B cell (primary cell): ENCODE results near the gene STX8. TPM values are rescaled to one million over a fixed set of nuclear protein-coding genes. Genes with fewer than 3 reads are reported as not detected.

Source experiments
- ATAC-seq: fragments of 200-7000 bp; cut with Tn5 transposase; one replicate; pipeline ENCODE4 v1.10.0; 2021; ENCODE audit warnings: low read depth, mild to moderate bottlenecking, moderate number of reproducible peaks, moderate library complexity
- CTCF ChIA-PET: fragments of 350-600 bp; sonication (Branson Sonifier 250); formaldehyde crosslinking; loops from one replicate; lab custom pipeline; 2021; ENCODE audit warnings: antibody characterized with exemption, inconsistent platforms; lab: Charles Lee
- POLR2A ChIA-PET: fragments of 350-600 bp; sonication (Branson Sonifier 250); formaldehyde crosslinking; loops from one replicate; lab custom pipeline; 2021; ENCODE audit warnings: antibody characterized with exemption; lab: Charles Lee
- DNase-seq: peaks from one replicate; pipeline ENCODE4 v3.0.0; 2013
- H2AFZ ChIP-seq: 2 replicates; pipeline ENCODE4 v1.6.1; 2012; ENCODE audit warnings: mild to moderate bottlenecking, low read depth, low read length; ENCODE audit not compliant: insufficient read depth, poor library complexity, severe bottlenecking
- H3K27ac ChIP-seq, 2 donors: 1 replicate in 1 of 2; 2 replicates in 1 of 2; pipeline ENCODE4 v1.5.1; 2012 to 2013; ENCODE audit warnings: low read length in 2 of 2, mild to moderate bottlenecking in 2 of 2, moderate library complexity in 1 of 2
- H3K27me3 ChIP-seq, 4 experiments: fragments of 200-600 bp in 1 of 4; sonication (generic) in 1 of 4; replicated peaks in 1 of 4; 1 replicate in 2 of 4; 2 replicates in 2 of 4; pipeline versions ENCODE4 v1.6.1 to v1.7.0; 2013 to 2016; ENCODE audit warnings: low read length in 3 of 4, mild to moderate bottlenecking in 2 of 4, mixed read lengths in 1 of 4, moderate library complexity in 1 of 4; ENCODE audit not compliant: insufficient read depth in 4 of 4, control insufficient read depth in 3 of 4; ENCODE audit errors: control extremely low read depth in 1 of 4
- H3K36me3 ChIP-seq, 2 experiments: replicated peaks in 1 of 2; 1 replicate in 1 of 2; 2 replicates in 1 of 2; pipeline versions ENCODE4 v1.6.1 to v1.7.1; 2013; ENCODE audit warnings: low read length in 1 of 2; ENCODE audit not compliant: insufficient read depth in 2 of 2, control insufficient read depth in 1 of 2; ENCODE audit errors: control extremely low read depth in 1 of 2, extremely low read depth in 1 of 2
- H3K4me1 ChIP-seq, 2 donors: fragments of 200-600 bp in 1 of 2; sonication (generic) in 1 of 2; 1 replicate in 1 of 2; 2 replicates in 1 of 2; pipeline versions ENCODE4 v1.5.1 to v1.6.1; 2013 to 2017; ENCODE audit warnings: low read length in 2 of 2; ENCODE audit not compliant: control insufficient read depth in 2 of 2, insufficient read depth in 2 of 2
- H3K4me2 ChIP-seq: replicated peaks from 2 replicates; pipeline ENCODE3; 2012; ENCODE audit warnings: mild to moderate bottlenecking, low read depth, low read length; ENCODE audit not compliant: poor library complexity, severe bottlenecking
- H3K4me3 ChIP-seq, 5 experiments: fragments of 200-600 bp in 1 of 5; sonication (generic) in 1 of 5; 1 replicate in 3 of 5; 2 replicates in 2 of 5; pipeline versions ENCODE4 v1.5.1 to v1.7.0; 2011 to 2016; ENCODE audit warnings: low read length in 4 of 5, mild to moderate bottlenecking in 4 of 5, low read depth in 2 of 5, control low read depth in 1 of 5, moderate library complexity in 1 of 5; ENCODE audit not compliant: insufficient read depth in 1 of 5; ENCODE audit errors: control extremely low read depth in 1 of 5, extremely low read depth in 1 of 5
- H3K79me2 ChIP-seq: fragments of 200-600 bp; sonication (generic); one replicate; pipeline ENCODE4 v1.6.0; 2016; ENCODE audit warnings: low read length; ENCODE audit not compliant: control insufficient read depth, insufficient read depth
- H3K9ac ChIP-seq: fragments of 200-600 bp; sonication (generic); 2 replicates; pipeline ENCODE4 v1.6.1; 2017; ENCODE audit warnings: mild to moderate bottlenecking, low read length, moderate library complexity
- H3K9me3 ChIP-seq, 3 donors: one replicate each; pipeline versions ENCODE4 v1.6.1 to v1.7.1; 2013; ENCODE audit warnings: low read length in 2 of 3; ENCODE audit not compliant: control insufficient read depth in 2 of 3, insufficient read depth in 1 of 3; ENCODE audit errors: control extremely low read depth in 1 of 3
- H4K20me1 ChIP-seq: 2 replicates; pipeline ENCODE4 v1.6.0; 2012; ENCODE audit warnings: mild to moderate bottlenecking, low read length; ENCODE audit not compliant: insufficient read depth, control insufficient read depth, poor library complexity, severe bottlenecking
- H3K27ac Mint-ChIP-seq: one replicate; pipeline ENCODE4 v1.8.0; 2021; ENCODE audit warnings: mixed read lengths
- H3K27me3 Mint-ChIP-seq: one replicate; pipeline ENCODE4 v1.8.0; 2021; ENCODE audit warnings: mixed read lengths
- H3K4me1 Mint-ChIP-seq: one replicate; pipeline ENCODE4 v1.8.0; 2021; ENCODE audit warnings: mixed read lengths
- H3K4me3 Mint-ChIP-seq: one replicate; pipeline ENCODE4 v1.8.0; 2021; ENCODE audit warnings: mixed read lengths
- H3K9me3 Mint-ChIP-seq: one replicate; pipeline ENCODE4 v1.8.0; 2022; ENCODE audit warnings: mixed read lengths; ENCODE audit not compliant: insufficient read depth
- CTCF ChIP-seq: fragments of 200-600 bp; IDR thresholded peaks from one replicate; pipeline ENCODE4 v1.8.0; 2022; ENCODE audit warnings: antibody characterized with exemption, mild to moderate bottlenecking
- EZH2 ChIP-seq: IDR thresholded peaks from 2 replicates; pipeline ENCODE4 v1.6.1; 2012; ENCODE audit warnings: borderline replicate concordance, low read depth, mild to moderate bottlenecking, moderate library complexity, low read length; ENCODE audit not compliant: insufficient read depth, poor library complexity, severe bottlenecking
- WGBS: methylation state at CpG from one replicate; pipeline ENCODE4 v1.1.5; 2013; ENCODE audit warnings: missing lambda C conversion rate; ENCODE audit not compliant: insufficient coverage; 5-methylcytosine and 5-hydroxymethylcytosine counted together
- intact Hi-C: fragments of 100-400 bp; cut with micrococcal nuclease; formaldehyde crosslinking; loops from one replicate; pipeline ENCODE4 v1.10.0; 2022
- polyA plus RNA-seq: library from polyadenylated mRNA; depleted of rRNA; stranded (reverse); fragments of >200 nt; gene quantifications from 2 replicates; pipeline ENCODE4 v1.2.3, GENCODE V29; 2012
- total RNA-seq, 2 donors: library from RNA; stranded (reverse); fragments of 120-200 nt in 1 of 2; gene quantifications; 1 replicate in 1 of 2; 2 replicates in 1 of 2; pipeline versions ENCODE4 v1.2.3 to v1.2.4, GENCODE V29; 2013 to 2022

Gene STX8
- total and polyA plus RNA-seq, 2 donors (not counting 1 experiment from before 2014, with no cell fraction given): 35.8 to 61.5 TPM

- Histone ChIP-seq H3K79me2 (no peaks in the 10 kb centered on the region), H3K27me3 (peaks cover 0 to 38% (median 1%) of the 10 kb centered on the region in 4 experiments), H3K9ac (no peak overlapping the region), H3K9me3 (peaks cover 0 to 5% (median 0%) of the 10 kb centered on the region in 3 donors), H4K20me1 (no peaks in the 10 kb centered on the region), H3K4me1 (peaks cover 6 to 7% of the 10 kb centered on the region in 2 donors), H2AFZ (no peak overlapping the region), H3K27ac (no peak overlapping the region), H3K4me3 (no peak overlapping the region), H3K4me2 (no peak overlapping the region), H3K36me3 (no peaks in the 10 kb centered on the region)
- CTCF ChIA-PET: no interaction called here
- POLR2A ChIA-PET: no interaction called here
- no peak overlapping the region for H3K4me3 Mint-ChIP-seq
- peaks cover 19% of the 10 kb centered on the region for H3K27me3 Mint-ChIP-seq
- no peaks in the 10 kb centered on the region for H3K9me3 Mint-ChIP-seq
- ATAC-seq (no peak), DNase-seq (no peak)
- WGBS: 68% methylated on average over 8 of the region's 8 CpGs
- TF ChIP-seq EZH2: no peak
- TF ChIP-seq CTCF: no peak
- intact Hi-C loops: no loop called here
- peaks cover 15% of the 10 kb centered on the region for H3K4me1 Mint-ChIP-seq
- H3K27ac Mint-ChIP-seq: no peak overlapping the region
These were observed 341.2 kb downstream of the STX8 start for GRCh38 chr17:9234389-9234945.

GRCh38 chr17:9233761-9234160, 341.9 kb downstream of the STX8 start:
- POLR2A ChIA-PET: no interaction called here
- no peak for ATAC-seq
- Histone ChIP-seq H3K4me1 (no peaks in the 10 kb centered on the region), H3K27ac (no peak overlapping the region), H4K20me1 (no peaks in the 10 kb centered on the region), H3K4me2 (no peak overlapping the region), H3K9ac (no peak overlapping the region), H3K79me2 (no peaks in the 10 kb centered on the region), H3K9me3 (peaks cover 0 to 5% (median 0%) of the 10 kb centered on the region in 3 donors), H2AFZ (no peak overlapping the region), H3K4me3 (no peak overlapping the region), H3K36me3 (no peaks in the 10 kb centered on the region), H3K27me3 (peaks cover 0 to 35% (median 1%) of the 10 kb centered on the region in 4 experiments)
- Mint-ChIP-seq H3K9me3 (no peaks in the 10 kb centered on the region), H3K4me3 (no peak overlapping the region), H3K27ac (no peak overlapping the region), H3K27me3 (peaks cover 18% of the 10 kb centered on the region), H3K4me1 (peaks cover 8% of the 10 kb centered on the region)
- no peak for DNase-seq
- CTCF ChIA-PET: no interaction called here
- intact Hi-C loops: no loop called here
- 82% methylated on average over 6 of the region's 7 CpGs for WGBS
- TF ChIP-seq EZH2 (no peak), CTCF (no peak)
